Urinary bladder (tissue), 4 donors: ENCODE data around the gene PRSS21. TPM values are rescaled to one million over a fixed set of nuclear protein-coding genes. Genes with fewer than 3 reads are reported as not detected.

ENCODE experiments used
- DNase-seq: peaks from one replicate; pipeline ENCODE4 v3.0.0-alpha.2; 2015; ENCODE audit errors: extremely low spot score
- H3K27ac ChIP-seq: one replicate; pipeline ENCODE4 v1.5.1; 2013; ENCODE audit warnings: low read depth, mild to moderate bottlenecking, moderate library complexity
- H3K36me3 ChIP-seq: one replicate; pipeline ENCODE4 v1.6.1; 2013; ENCODE audit warnings: mild to moderate bottlenecking, moderate library complexity; ENCODE audit not compliant: insufficient read depth
- H3K4me1 ChIP-seq: one replicate; pipeline ENCODE4 v1.6.1; 2013; ENCODE audit warnings: mild to moderate bottlenecking, moderate library complexity; ENCODE audit not compliant: insufficient read depth
- H3K4me3 ChIP-seq: one replicate; pipeline ENCODE4 v1.5.1; 2013; ENCODE audit warnings: low read depth, low read length
- WGBS: extraction: QIAGEN DNeasy Blood & Tissue Kit; methylation state at CpG from one replicate; pipeline ENCODE4 v1.1.7; 2013; 5-methylcytosine and 5-hydroxymethylcytosine counted together
- polyA plus RNA-seq: library from polyadenylated mRNA; stranded (reverse); fragments of 200-250 nt; gene quantifications from one replicate; pipeline ENCODE4 v1.2.3, GENCODE V29; 2013
- total RNA-seq: library from RNA; depleted of rRNA; stranded (reverse); fragments of >200 nt; gene quantifications from one replicate; pipeline ENCODE4 v1.2.3, GENCODE V29; 2014
- donor health status: healthy with polysubstance abuse.
- donor health status: healthy.

The PRSS21 gene
- total RNA-seq: not detected
- polyA plus RNA-seq: 0.11 TPM

DNA sequence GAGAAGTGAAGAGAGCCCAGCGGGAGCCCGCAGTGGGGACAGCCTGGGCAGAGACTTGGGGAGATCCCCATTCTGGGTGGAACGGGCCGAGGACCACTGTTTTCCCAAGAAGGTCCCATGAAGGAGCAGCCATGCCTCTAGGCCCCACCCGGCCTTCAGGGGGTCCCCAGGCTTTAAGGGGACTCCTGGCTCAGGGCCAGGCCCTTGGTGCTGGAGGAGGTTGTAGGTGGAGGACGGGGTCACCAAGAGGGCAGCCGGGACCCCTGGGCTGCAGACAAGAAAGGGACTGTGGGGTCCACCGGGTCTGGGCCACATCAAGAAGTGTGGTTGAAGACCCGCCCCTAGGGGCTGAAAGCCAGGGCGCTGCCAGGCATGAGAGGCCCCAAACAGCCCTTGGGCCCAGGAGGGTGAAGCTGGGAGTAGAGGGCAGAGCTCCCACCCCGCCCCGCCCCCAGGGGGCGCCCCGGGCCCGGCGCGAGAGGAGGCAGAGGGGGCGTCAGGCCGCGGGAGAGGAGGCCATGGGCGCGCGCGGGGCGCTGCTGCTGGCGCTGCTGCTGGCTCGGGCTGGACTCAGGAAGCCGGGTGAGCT lies at the start of gene PRSS21:
PRSS21 (plus strand) TSS at position 487 of the 589 bp plus-strand sequence; CDS start at position 519, 32 bp downstream.
- Histone ChIP-seq H3K27ac (no peak within 1 kb of the TSS), H3K4me1 (no peaks in the 10 kb centered on the region), H3K36me3 (no peaks in the 10 kb centered on the region), H3K4me3 (no peak within 1 kb of the TSS)
- WGBS: 68% methylated on average over 28 of the region's 28 CpGs
- no peak for DNase-seq

DNA sequence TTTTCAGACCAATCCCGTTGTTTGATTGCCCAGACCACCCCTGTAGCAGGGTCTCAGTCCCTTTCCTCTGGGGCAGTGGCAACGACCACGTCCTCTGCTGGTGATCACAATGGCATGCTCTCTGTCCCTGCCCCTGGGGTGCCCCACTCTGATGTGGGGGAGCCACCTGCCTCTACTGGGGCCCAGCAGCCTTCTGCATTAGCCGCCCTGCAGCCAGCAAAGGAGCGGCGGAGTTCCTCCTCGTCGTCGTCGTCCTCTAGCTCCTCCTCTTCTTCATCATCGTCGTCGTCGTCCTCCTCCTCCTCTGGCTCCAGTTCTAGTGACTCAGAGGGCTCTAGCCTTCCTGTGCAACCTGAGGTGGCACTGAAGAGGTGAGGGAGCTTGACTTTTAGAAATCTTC lies 49.1 kb upstream of the PRSS21 start:
- no peak for DNase-seq
- no peak overlapping the region for H3K27ac ChIP-seq
- peaks cover 11% of the 10 kb centered on the region for H3K36me3 ChIP-seq
- WGBS: 69% methylated on average over 14 of the region's 14 CpGs
- H3K4me1 ChIP-seq: no peaks in the 10 kb centered on the region
- no peak overlapping the region for H3K4me3 ChIP-seq

GRCh38 chr16:2768403-2769089 lies 48.5 kb upstream of the PRSS21 start:
- H3K36me3 ChIP-seq: peaks cover 8% of the 10 kb centered on the region

GRCh38 chr16:2769100-2769529 lies 47.9 kb upstream of the PRSS21 start:
- Histone ChIP-seq H3K27ac (no peak overlapping the region), H3K4me1 (no peaks in the 10 kb centered on the region), H3K36me3 (peaks cover 8% of the 10 kb centered on the region), H3K4me3 (no peak overlapping the region)
- DNase-seq: no peak
- WGBS: 83% methylated on average over 11 of the region's 11 CpGs

More at GRCh38 chr16:2768403-2769089, 48.5 kb upstream of the PRSS21 start:
- no peak overlapping the region for H3K27ac ChIP-seq
- no peaks in the 10 kb centered on the region for H3K4me1 ChIP-seq
- no peak overlapping the region for H3K4me3 ChIP-seq
- 78% methylated on average over 17 of the region's 17 CpGs for WGBS
- DNase-seq: no peak

GRCh38 chr16:2769675-2770056 lies 47.4 kb upstream of the PRSS21 start:
- H3K4me3 ChIP-seq: no peak overlapping the region
- WGBS: 76% methylated on average over 14 of the region's 14 CpGs
- H3K36me3 ChIP-seq: peaks cover 8% of the 10 kb centered on the region
- no peak overlapping the region for H3K27ac ChIP-seq
- no peaks in the 10 kb centered on the region for H3K4me1 ChIP-seq
- no peak for DNase-seq

DNA sequence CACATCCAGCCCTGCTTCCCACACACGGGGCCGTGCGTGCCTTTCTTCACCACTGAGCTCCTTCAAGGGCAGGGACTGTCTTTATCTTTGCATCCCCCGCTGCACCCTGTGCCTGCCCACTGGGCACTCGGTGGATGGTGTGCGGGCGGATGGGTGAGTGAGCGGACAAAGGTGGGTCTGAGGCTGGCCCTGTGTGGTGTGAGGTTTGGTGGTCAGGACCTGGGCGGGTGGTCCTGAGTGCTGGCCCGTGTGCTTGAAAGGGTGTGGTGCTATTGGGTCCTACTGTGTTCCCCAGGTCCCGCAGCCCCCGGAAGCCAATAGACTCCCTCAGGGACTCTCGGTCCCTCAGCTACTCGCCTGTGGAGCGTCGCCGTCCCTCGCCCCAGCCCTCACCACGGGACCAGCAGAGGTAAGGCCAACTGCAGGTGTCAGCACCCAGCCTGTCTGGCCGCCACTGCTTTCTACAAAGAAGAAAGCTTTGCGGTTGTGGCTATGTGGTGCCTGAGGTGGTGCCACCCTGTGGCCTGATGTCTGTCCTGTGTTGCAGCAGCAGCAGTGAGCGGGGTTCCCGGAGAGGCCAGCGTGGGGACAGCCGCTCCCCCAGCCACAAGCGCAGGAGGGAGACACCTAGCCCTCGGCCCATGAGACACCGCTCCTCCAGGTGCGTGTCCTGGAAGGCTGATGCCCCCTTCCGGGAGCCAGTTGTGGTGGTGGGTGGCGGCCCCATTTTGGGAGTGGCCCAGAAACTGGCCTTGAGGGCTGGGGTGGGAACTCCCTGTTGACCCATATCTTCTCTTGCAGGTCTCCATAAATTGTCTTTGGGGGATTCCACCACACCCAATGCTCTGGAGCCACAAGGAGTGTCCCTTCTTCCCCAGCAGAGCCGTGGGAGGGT lies 46.7 kb upstream of the PRSS21 start:
- Histone ChIP-seq H3K27ac (no peak overlapping the region), H3K4me3 (no peak overlapping the region), H3K4me1 (no peaks in the 10 kb centered on the region), H3K36me3 (peaks cover 8% of the 10 kb centered on the region)
- 82% methylated on average over 32 of the region's 32 CpGs for WGBS
- no peak for DNase-seq

- no peak for DNase-seq
- Histone ChIP-seq H3K4me3 (no peak overlapping the region), H3K36me3 (peaks cover 8% of the 10 kb centered on the region), H3K27ac (no peak overlapping the region), H3K4me1 (no peaks in the 10 kb centered on the region)
- 64% methylated on average over 18 of the region's 18 CpGs for WGBS
Observed at GRCh38 chr16:2771496-2772402, 45.3 kb upstream of the PRSS21 start.

- H3K4me3 ChIP-seq: no peak overlapping the region
- no peaks in the 10 kb centered on the region for H3K4me1 ChIP-seq
- peaks cover 5% of the 10 kb centered on the region for H3K36me3 ChIP-seq
- H3K27ac ChIP-seq: no peak overlapping the region
- WGBS: 79% methylated on average over 12 of the region's 12 CpGs
- DNase-seq: no peak
Observed at GRCh38 chr16:2773188-2773968, 43.7 kb upstream of the PRSS21 start.

DNA sequence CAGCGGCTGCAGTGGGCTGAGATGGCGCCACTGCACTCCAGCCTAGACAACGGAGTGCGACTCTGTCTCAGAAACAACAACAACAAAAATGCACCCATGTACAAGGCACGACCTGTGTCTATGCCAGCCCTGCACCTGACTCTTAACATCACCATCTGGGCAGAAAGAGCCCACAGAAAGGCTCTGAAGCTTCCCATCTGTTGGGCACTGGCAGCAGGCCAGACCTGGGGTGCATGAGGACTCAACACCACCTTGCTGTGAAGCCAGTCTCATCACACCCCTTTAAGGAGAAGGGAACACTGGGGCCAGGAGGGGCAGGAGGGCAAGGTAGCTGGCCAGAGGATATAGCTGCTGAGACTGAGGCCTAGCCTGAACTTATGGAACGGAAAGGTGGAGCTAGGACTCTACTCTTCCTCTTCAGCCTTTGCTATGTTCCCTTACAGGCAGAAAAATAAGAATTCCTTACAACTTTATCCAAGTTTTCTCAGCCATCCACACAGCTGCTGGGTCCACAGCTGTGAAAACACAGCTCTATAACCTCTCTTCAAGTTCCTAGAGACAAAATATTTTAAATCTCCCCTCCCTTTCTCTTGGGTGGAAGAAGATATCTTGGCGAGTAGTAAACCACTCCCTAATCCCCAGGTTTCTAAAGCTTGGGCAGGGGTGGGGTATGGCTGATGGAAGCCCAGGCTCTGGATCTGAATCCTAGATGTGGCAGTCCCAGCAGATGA lies 42.7 kb upstream of the PRSS21 start:
- 69% methylated on average over 7 of the region's 7 CpGs for WGBS
- DNase-seq: no peak
- Histone ChIP-seq H3K27ac (no peak overlapping the region), H3K36me3 (peaks cover 5% of the 10 kb centered on the region), H3K4me1 (no peaks in the 10 kb centered on the region), H3K4me3 (no peak overlapping the region)

GRCh38 chr16:2775131-2775716 lies 41.8 kb upstream of the PRSS21 start:
- no peaks in the 10 kb centered on the region for H3K4me1 ChIP-seq
- WGBS: 79% methylated on average over 7 of the region's 7 CpGs
- H3K27ac ChIP-seq: no peak overlapping the region
- no peak overlapping the region for H3K4me3 ChIP-seq
- DNase-seq: no peak
- H3K36me3 ChIP-seq: no peaks in the 10 kb centered on the region

GRCh38 chr16:2775765-2776499 lies 41.1 kb upstream of the PRSS21 start:
- DNase-seq: no peak
- no peaks in the 10 kb centered on the region for H3K36me3 ChIP-seq
- WGBS: 44% methylated on average over 11 of the region's 11 CpGs
- no peak overlapping the region for H3K27ac ChIP-seq
- no peaks in the 10 kb centered on the region for H3K4me1 ChIP-seq
- peak overlapping the region; percentile 93 for H3K4me3 ChIP-seq
